HEK293 (cell line): Measurements from ENCODE around the gene ZCCHC9.

Source experiments
- CTCF ChIA-PET: fragments of 350-600 bp; formaldehyde crosslinking; extraction: SDS; loops from one replicate; lab custom pipeline; 2021; ENCODE audit warnings: antibody characterized with exemption; lab: Yijun Ruan, JAX
- POLR2A ChIA-PET: fragments of 300-600 bp; formaldehyde crosslinking; extraction: SDS; loops from one replicate; lab custom pipeline; 2020; ENCODE audit warnings: antibody characterized with exemption, inconsistent platforms; lab: Yijun Ruan, JAX
- H3K27ac ChIP-seq: fragments of 200-500 bp; sonication (Bioruptor generic); 2 replicates; pipeline ENCODE4 v1.5.1; 2014; ENCODE audit warnings: low read depth, low read length, control low read depth, inconsistent platforms; ENCODE audit errors: extremely low read depth
- H3K36me3 ChIP-seq, 2 experiments: fragments of 200-500 bp in 1 of 2; sonication (Bioruptor generic) in 1 of 2; 1 replicate in 1 of 2; 2 replicates in 1 of 2; pipeline ENCODE4 v1.5.1; 2014 to 2017; ENCODE audit warnings: inconsistent platforms in 2 of 2, low read length in 2 of 2; ENCODE audit not compliant: control insufficient read depth in 2 of 2, insufficient read depth in 1 of 2
- H3K4me1 ChIP-seq: fragments of 200-500 bp; sonication (Bioruptor generic); 2 replicates; pipeline ENCODE4 v1.5.1; 2014; ENCODE audit warnings: mild to moderate bottlenecking, low read length, inconsistent platforms; ENCODE audit not compliant: control insufficient read depth, insufficient read depth
- H3K4me3 ChIP-seq: 2 replicates; pipeline ENCODE4 v1.5.1; 2011; ENCODE audit warnings: low read depth, mild to moderate bottlenecking, control low read depth, low read length, moderate library complexity
- H3K9me3 ChIP-seq: fragments of 200-500 bp; sonication (Bioruptor generic); 2 replicates; pipeline ENCODE4 v1.5.1; 2014; ENCODE audit warnings: low read depth, low read length, inconsistent platforms; ENCODE audit not compliant: control insufficient read depth, insufficient read depth
- GLIS1 ChIP-seq: fragments of 450-650 bp; formaldehyde crosslinking; IDR thresholded peaks from 2 replicates; pipeline ENCODE4 v1.5.1; 2016; ENCODE audit warnings: missing biosample characterization, missing genetic modification characterization
- MEIS1 ChIP-seq: sonication (generic); formaldehyde crosslinking; IDR thresholded peaks from 2 replicates; pipeline ENCODE4 v1.8.1; 2022; ENCODE audit warnings: missing genetic modification reagents, mild to moderate bottlenecking, borderline replicate concordance
- OSR2 ChIP-seq: fragments of 450-650 bp; formaldehyde crosslinking; IDR thresholded peaks from 2 replicates; pipeline ENCODE4 v1.5.1; 2016; ENCODE audit warnings: missing biosample characterization, missing genetic modification characterization
- ZFHX2 ChIP-seq: fragments of 450-650 bp; formaldehyde crosslinking; conservative IDR thresholded peaks from 2 replicates; pipeline ENCODE4 v1.5.1; 2016; ENCODE audit warnings: missing biosample characterization, missing genetic modification characterization
- ZNF140 ChIP-seq: fragments of 450-650 bp; formaldehyde crosslinking; IDR thresholded peaks from 2 replicates; pipeline ENCODE4 v1.5.1; 2016; ENCODE audit warnings: missing biosample characterization, missing genetic modification characterization
- ZNF211 ChIP-seq: fragments of 450-650 bp; formaldehyde crosslinking; IDR thresholded peaks from 2 replicates; pipeline ENCODE4 v1.5.1; 2016; ENCODE audit warnings: low read depth, missing biosample characterization, missing genetic modification characterization
- ZNF404 ChIP-seq: fragments of 450-650 bp; formaldehyde crosslinking; IDR thresholded peaks from 2 replicates; pipeline ENCODE4 v1.5.1; 2017; ENCODE audit warnings: missing biosample characterization, missing genetic modification characterization
- ZNF426 ChIP-seq: fragments of 450-650 bp; formaldehyde crosslinking; IDR thresholded peaks from 2 replicates; pipeline ENCODE4 v1.5.1; 2017; ENCODE audit warnings: missing biosample characterization, missing genetic modification characterization, mild to moderate bottlenecking, inconsistent platforms, moderate library complexity
- ZNF510 ChIP-seq: fragments of 450-650 bp; formaldehyde crosslinking; IDR thresholded peaks from 2 replicates; pipeline ENCODE4 v1.5.1; 2018; ENCODE audit warnings: mild to moderate bottlenecking, missing genetic modification characterization, missing biosample characterization; ENCODE audit not compliant: insufficient replicate concordance
- ZNF548 ChIP-seq: fragments of 450-650 bp; formaldehyde crosslinking; IDR thresholded peaks from 2 replicates; pipeline ENCODE4 v1.5.1; 2016; ENCODE audit warnings: missing biosample characterization, missing genetic modification characterization
- ZNF776 ChIP-seq: fragments of 450-650 bp; formaldehyde crosslinking; IDR thresholded peaks from 2 replicates; pipeline ENCODE4 v1.5.0; 2017; ENCODE audit warnings: missing biosample characterization, missing genetic modification characterization, borderline replicate concordance
- ZNF843 ChIP-seq: fragments of 450-650 bp; formaldehyde crosslinking; IDR thresholded peaks from 2 replicates; pipeline ENCODE4 v1.5.1; 2016; ENCODE audit warnings: missing biosample characterization, missing genetic modification characterization
- ZSCAN30 ChIP-seq: fragments of 450-650 bp; IDR thresholded peaks from 2 replicates; pipeline ENCODE4 v1.5.1; 2018; ENCODE audit warnings: missing biosample characterization, mild to moderate bottlenecking, missing genetic modification characterization, moderate library complexity
- TF ChIP-seq, protein P1 (sequence below): fragments of 450-650 bp; formaldehyde crosslinking; IDR thresholded peaks from 2 replicates; pipeline ENCODE4; 2016; ENCODE audit warnings: missing biosample characterization, missing genetic modification characterization
- TF ChIP-seq, protein P2 (sequence below): fragments of 450-650 bp; formaldehyde crosslinking; IDR thresholded peaks from 2 replicates; pipeline ENCODE4 v1.5.1; 2017; ENCODE audit warnings: missing biosample characterization, missing genetic modification characterization
- TF ChIP-seq, protein P3 (sequence below): fragments of 450-650 bp; formaldehyde crosslinking; IDR thresholded peaks from 2 replicates; pipeline ENCODE4 v1.5.1; 2016; ENCODE audit warnings: missing biosample characterization, missing genetic modification characterization
- TF ChIP-seq, protein P4 (sequence below): fragments of 450-650 bp; formaldehyde crosslinking; IDR thresholded peaks from 2 replicates; pipeline ENCODE4 v1.5.1; 2016; ENCODE audit warnings: missing biosample characterization, missing genetic modification characterization
- TF ChIP-seq, protein P5 (sequence below): fragments of 450-650 bp; formaldehyde crosslinking; IDR thresholded peaks from 2 replicates; pipeline ENCODE4 v1.5.1; 2016; ENCODE audit warnings: missing biosample characterization, missing genetic modification characterization
- TF ChIP-seq, protein P6 (sequence below): fragments of 450-650 bp; formaldehyde crosslinking; IDR thresholded peaks from 2 replicates; pipeline ENCODE4 v1.5.0; 2017; ENCODE audit warnings: missing biosample characterization, missing genetic modification characterization, borderline replicate concordance
- TF ChIP-seq, protein P7 (sequence below): fragments of 450-650 bp; formaldehyde crosslinking; IDR thresholded peaks from 2 replicates; pipeline ENCODE4 v1.5.1; 2016; ENCODE audit warnings: missing biosample characterization, missing genetic modification characterization
- TF ChIP-seq, protein P8 (sequence below): fragments of 450-650 bp; formaldehyde crosslinking; IDR thresholded peaks from 2 replicates; pipeline ENCODE4 v1.5.1; 2017; ENCODE audit warnings: missing biosample characterization, mild to moderate bottlenecking, missing genetic modification characterization, moderate library complexity
- TF ChIP-seq, protein P9 (sequence below): fragments of 450-650 bp; formaldehyde crosslinking; IDR thresholded peaks from 2 replicates; pipeline ENCODE4 v1.5.1; 2016; ENCODE audit warnings: missing biosample characterization, missing genetic modification characterization

The ZCCHC9 gene

DNA sequence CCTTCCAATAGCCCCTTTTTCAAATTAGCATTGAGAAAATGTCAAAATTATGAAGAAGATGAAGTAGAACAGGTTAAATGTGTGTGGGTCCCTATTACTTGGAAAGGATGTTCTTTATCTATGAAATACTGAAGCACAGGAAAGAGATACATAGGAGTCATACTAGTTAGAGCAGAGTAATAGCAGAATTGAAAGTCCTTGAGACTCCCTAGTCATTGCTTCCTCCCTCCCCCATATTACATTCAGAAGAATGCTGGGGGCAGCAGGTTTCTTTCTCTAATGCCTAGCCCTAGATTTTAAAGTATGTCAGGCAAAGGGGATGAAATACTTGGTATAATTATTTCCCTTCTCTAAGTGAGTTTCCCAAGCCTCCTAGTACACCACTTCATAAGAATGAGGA, 4.4 kb downstream of the ZCCHC9 start:
- no peaks in the 10 kb centered on the region for H3K4me1 ChIP-seq
- POLR2A ChIA-PET, result no interaction called here
- TF ChIP-seq, protein P1, sequence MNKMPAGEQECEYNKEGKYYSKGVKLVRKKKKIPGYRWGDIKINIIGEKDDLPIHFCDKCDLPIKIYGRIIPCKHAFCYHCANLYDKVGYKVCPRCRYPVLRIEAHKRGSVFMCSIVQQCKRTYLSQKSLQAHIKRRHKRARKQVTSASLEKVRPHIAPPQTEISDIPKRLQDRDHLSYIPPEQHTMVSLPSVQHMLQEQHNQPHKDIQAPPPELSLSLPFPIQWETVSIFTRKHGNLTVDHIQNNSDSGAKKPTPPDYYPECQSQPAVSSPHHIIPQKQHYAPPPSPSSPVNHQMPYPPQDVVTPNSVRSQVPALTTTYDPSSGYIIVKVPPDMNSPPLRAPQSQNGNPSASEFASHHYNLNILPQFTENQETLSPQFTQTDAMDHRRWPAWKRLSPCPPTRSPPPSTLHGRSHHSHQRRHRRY, result no peak
- TF ChIP-seq OSR2 (no peak), ZNF426 (tag by site-specific recombination) (no peak), ZNF510 (tag by site-specific recombination) (no peak), ZSCAN30 (no peak), GLIS1 (tag by site-specific recombination) (no peak), MEIS1 (CRISPR knock-in tag) (no peak)
- TF ChIP-seq, protein P2, sequence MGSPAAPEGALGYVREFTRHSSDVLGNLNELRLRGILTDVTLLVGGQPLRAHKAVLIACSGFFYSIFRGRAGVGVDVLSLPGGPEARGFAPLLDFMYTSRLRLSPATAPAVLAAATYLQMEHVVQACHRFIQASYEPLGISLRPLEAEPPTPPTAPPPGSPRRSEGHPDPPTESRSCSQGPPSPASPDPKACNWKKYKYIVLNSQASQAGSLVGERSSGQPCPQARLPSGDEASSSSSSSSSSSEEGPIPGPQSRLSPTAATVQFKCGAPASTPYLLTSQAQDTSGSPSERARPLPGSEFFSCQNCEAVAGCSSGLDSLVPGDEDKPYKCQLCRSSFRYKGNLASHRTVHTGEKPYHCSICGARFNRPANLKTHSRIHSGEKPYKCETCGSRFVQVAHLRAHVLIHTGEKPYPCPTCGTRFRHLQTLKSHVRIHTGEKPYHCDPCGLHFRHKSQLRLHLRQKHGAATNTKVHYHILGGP (tag by site-specific recombination), result no peak
- TF ChIP-seq, protein P3, sequence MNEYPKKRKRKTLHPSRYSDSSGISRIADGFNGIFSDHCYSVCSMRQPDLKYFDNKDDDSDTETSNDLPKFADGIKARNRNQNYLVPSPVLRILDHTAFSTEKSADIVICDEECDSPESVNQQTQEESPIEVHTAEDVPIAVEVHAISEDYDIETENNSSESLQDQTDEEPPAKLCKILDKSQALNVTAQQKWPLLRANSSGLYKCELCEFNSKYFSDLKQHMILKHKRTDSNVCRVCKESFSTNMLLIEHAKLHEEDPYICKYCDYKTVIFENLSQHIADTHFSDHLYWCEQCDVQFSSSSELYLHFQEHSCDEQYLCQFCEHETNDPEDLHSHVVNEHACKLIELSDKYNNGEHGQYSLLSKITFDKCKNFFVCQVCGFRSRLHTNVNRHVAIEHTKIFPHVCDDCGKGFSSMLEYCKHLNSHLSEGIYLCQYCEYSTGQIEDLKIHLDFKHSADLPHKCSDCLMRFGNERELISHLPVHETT, result no peak
- TF ChIP-seq, protein P4, sequence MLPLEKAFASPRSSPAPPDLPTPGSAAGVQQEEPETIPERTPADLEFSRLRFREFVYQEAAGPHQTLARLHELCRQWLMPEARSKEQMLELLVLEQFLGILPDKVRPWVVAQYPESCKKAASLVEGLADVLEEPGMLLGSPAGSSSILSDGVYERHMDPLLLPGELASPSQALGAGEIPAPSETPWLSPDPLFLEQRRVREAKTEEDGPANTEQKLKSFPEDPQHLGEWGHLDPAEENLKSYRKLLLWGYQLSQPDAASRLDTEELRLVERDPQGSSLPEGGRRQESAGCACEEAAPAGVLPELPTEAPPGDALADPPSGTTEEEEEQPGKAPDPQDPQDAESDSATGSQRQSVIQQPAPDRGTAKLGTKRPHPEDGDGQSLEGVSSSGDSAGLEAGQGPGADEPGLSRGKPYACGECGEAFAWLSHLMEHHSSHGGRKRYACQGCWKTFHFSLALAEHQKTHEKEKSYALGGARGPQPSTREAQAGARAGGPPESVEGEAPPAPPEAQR (tag by site-specific recombination), result no peak
- TF ChIP-seq, all 188 proteins: peak for 0
- CTCF ChIA-PET, result interaction anchor here (0.6 kb wide), 1 partner anchor 598 kb away, joined by 5 read pairs; no protein-coding TSS in a partner anchor
- H3K36me3 ChIP-seq, result peaks cover 10 to 31% of the 10 kb centered on the region in 2 experiments
- no peak overlapping the region for H3K27ac ChIP-seq
- H3K9me3 ChIP-seq, result no peaks in the 10 kb centered on the region
- H3K4me3 ChIP-seq, result no peak overlapping the region

DNA sequence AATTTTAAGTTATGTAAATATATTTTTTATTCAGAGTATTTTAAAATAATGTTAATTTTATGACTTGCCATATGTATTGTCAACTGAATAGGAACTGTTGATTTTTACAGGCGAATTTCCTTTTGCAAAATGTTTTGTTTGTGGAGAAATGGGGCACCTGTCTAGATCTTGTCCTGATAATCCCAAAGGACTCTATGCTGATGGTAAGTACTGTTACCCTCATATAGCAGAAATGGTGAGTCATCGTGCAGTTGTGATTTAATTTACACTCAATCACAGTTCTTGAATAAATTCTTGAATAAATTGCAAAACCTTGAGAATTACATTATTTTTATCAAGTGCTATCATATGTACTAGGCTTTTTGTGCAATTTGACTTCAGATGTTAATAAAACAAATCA, 7.4 kb downstream of the ZCCHC9 start:
- Histone ChIP-seq H3K4me3 (no peak overlapping the region), H3K36me3 (peaks cover 19 to 59% of the 10 kb centered on the region in 2 experiments; a peak in 2 of 3 replicates), H3K27ac (no peak overlapping the region), H3K4me1 (no peaks in the 10 kb centered on the region), H3K9me3 (no peaks in the 10 kb centered on the region)
- ChIA-PET CTCF (interaction anchor here (1.6 kb wide), 1 partner anchor 10 kb away, joined by 6 read pairs; no protein-coding TSS in a partner anchor), POLR2A (interaction anchor here (1.4 kb wide), 1 partner anchor 7 kb away, joined by 3 read pairs; the partner anchor contains the start of gene ZCCHC9)
- TF ChIP-seq, protein P5, sequence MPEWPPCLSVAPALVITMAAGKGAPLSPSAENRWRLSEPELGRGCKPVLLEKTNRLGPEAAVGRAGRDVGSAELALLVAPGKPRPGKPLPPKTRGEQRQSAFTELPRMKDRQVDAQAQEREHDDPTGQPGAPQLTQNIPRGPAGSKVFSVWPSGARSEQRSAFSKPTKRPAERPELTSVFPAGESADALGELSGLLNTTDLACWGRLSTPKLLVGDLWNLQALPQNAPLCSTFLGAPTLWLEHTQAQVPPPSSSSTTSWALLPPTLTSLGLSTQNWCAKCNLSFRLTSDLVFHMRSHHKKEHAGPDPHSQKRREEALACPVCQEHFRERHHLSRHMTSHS (tag by site-specific recombination), result no peak
- TF ChIP-seq ZNF843 (tag by site-specific recombination) (no peak), ZNF404 (no peak), ZNF211 (no peak), ZNF776 (no peak), ZNF140 (tag by site-specific recombination) (no peak), ZNF548 (no peak), ZFHX2 (tag by site-specific recombination) (no peak)
- TF ChIP-seq, protein P6, sequence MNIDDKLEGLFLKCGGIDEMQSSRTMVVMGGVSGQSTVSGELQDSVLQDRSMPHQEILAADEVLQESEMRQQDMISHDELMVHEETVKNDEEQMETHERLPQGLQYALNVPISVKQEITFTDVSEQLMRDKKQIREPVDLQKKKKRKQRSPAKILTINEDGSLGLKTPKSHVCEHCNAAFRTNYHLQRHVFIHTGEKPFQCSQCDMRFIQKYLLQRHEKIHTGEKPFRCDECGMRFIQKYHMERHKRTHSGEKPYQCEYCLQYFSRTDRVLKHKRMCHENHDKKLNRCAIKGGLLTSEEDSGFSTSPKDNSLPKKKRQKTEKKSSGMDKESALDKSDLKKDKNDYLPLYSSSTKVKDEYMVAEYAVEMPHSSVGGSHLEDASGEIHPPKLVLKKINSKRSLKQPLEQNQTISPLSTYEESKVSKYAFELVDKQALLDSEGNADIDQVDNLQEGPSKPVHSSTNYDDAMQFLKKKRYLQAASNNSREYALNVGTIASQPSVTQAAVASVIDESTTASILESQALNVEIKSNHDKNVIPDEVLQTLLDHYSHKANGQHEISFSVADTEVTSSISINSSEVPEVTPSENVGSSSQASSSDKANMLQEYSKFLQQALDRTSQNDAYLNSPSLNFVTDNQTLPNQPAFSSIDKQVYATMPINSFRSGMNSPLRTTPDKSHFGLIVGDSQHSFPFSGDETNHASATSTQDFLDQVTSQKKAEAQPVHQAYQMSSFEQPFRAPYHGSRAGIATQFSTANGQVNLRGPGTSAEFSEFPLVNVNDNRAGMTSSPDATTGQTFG (tag by site-specific recombination), result no peak
- TF ChIP-seq, protein P7, sequence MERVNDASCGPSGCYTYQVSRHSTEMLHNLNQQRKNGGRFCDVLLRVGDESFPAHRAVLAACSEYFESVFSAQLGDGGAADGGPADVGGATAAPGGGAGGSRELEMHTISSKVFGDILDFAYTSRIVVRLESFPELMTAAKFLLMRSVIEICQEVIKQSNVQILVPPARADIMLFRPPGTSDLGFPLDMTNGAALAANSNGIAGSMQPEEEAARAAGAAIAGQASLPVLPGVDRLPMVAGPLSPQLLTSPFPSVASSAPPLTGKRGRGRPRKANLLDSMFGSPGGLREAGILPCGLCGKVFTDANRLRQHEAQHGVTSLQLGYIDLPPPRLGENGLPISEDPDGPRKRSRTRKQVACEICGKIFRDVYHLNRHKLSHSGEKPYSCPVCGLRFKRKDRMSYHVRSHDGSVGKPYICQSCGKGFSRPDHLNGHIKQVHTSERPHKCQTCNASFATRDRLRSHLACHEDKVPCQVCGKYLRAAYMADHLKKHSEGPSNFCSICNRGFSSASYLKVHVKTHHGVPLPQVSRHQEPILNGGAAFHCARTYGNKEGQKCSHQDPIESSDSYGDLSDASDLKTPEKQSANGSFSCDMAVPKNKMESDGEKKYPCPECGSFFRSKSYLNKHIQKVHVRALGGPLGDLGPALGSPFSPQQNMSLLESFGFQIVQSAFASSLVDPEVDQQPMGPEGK (tag by site-specific recombination), result no peak
- TF ChIP-seq, protein P8, sequence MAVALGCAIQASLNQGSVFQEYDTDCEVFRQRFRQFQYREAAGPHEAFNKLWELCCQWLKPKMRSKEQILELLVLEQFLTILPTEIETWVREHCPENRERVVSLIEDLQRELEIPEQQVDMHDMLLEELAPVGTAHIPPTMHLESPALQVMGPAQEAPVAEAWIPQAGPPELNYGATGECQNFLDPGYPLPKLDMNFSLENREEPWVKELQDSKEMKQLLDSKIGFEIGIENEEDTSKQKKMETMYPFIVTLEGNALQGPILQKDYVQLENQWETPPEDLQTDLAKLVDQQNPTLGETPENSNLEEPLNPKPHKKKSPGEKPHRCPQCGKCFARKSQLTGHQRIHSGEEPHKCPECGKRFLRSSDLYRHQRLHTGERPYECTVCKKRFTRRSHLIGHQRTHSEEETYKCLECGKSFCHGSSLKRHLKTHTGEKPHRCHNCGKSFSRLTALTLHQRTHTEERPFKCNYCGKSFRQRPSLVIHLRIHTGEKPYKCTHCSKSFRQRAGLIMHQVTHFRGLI (tag by site-specific recombination), result no peak
- TF ChIP-seq, protein P9, sequence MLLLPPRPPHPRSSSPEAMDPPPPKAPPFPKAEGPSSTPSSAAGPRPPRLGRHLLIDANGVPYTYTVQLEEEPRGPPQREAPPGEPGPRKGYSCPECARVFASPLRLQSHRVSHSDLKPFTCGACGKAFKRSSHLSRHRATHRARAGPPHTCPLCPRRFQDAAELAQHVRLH (tag by site-specific recombination), result no peak
